ENCODE results near the gene SLC22A23. TPM values are rescaled to one million over a fixed set of nuclear protein-coding genes. Genes with fewer than 3 reads are reported as not detected.
A peak's percentile ranks its signal among the peaks of the same experiment; 100 is the strongest.

SLC22A23 gene
- total RNA-seq, 1 donor from 2014 or later: 19.2 TPM

DNA sequence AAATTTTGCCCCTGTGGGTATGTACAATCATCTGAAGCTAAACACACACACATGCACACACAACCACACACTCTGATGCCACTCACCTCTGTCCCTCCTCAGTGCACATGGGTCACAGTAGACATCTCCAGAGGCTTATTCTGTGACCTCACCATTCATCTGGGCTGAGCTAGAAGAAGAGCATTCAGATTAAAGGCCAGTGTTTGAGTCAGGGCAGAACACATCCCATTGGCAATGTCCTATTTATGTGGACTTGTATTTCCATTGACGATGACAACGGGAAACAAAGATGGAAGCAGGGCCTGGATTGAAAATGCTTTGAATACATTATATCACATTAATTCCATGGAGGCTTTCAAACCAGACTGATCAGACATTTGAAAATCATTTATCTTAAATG, 26.8 kb upstream of the SLC22A23 start:
- intact Hi-C loops (cut with DNase I): no loop called here

DNA sequence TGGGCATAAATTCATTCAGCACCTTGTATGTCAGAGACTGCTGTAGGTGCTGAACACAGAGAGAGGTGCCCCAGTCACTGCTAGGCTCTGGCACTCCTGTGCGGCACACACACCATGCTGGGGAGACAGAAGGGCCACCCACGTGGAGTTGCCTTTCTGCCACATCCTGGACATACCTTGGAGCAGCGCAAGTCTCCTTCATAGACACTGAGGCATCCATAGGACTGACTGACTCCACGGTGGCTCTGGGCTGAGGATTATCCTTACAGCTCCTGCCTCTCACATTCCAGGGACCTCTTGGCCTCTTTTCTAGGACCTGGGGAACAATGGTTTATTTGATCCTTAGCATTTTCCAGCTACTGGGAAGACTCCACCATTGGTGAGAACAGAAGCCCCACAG, 26.0 kb upstream of the SLC22A23 start:
- ATAC-seq (no peak), DNase-seq (no peak)
- H3K4me1 ChIP-seq: no peaks in the 10 kb centered on the region
- intact Hi-C loops (cut with DNase I): no loop called here
- no peaks in the 10 kb centered on the region for H3K9me3 ChIP-seq
- H3K27ac ChIP-seq: no peak overlapping the region
- TF ChIP-seq, protein P1, sequence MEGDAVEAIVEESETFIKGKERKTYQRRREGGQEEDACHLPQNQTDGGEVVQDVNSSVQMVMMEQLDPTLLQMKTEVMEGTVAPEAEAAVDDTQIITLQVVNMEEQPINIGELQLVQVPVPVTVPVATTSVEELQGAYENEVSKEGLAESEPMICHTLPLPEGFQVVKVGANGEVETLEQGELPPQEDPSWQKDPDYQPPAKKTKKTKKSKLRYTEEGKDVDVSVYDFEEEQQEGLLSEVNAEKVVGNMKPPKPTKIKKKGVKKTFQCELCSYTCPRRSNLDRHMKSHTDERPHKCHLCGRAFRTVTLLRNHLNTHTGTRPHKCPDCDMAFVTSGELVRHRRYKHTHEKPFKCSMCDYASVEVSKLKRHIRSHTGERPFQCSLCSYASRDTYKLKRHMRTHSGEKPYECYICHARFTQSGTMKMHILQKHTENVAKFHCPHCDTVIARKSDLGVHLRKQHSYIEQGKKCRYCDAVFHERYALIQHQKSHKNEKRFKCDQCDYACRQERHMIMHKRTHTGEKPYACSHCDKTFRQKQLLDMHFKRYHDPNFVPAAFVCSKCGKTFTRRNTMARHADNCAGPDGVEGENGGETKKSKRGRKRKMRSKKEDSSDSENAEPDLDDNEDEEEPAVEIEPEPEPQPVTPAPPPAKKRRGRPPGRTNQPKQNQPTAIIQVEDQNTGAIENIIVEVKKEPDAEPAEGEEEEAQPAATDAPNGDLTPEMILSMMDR (IDR thresholded peaks at IDR 0.05): no peak
- H3K27me3 ChIP-seq: peaks cover 7% of the 10 kb centered on the region
- H3K36me3 ChIP-seq: no peaks in the 10 kb centered on the region
- H3K4me3 ChIP-seq: no peak overlapping the region

More for the DNA sequence above, 26.8 kb upstream of the SLC22A23 start:
- Histone ChIP-seq H3K27ac (no peak overlapping the region), H3K27me3 (peaks cover 7% of the 10 kb centered on the region), H3K36me3 (no peaks in the 10 kb centered on the region), H3K4me1 (no peaks in the 10 kb centered on the region), H3K9me3 (no peaks in the 10 kb centered on the region), H3K4me3 (no peak overlapping the region)
- DNase-seq (no peak), ATAC-seq (no peak)
- TF ChIP-seq, protein P1 (IDR thresholded peaks at IDR 0.05): no peak

DNA sequence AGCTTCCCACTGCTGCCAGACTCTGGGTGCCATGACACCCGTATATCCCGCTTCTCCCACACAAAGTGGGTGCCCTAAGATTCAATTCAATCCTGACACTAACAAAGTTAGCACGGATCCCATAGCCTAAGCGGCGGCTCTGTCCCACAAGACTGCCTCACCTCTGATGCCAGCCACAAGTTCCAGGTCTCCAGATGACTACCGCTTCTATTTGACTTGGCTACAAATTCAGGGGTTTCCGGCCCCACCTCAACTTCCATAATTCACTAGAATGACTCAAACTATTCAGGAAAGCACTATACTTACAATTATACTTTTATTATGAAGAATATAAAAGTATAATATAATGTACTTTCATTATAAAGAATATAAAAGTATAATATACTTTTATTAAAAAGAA, 24.8 kb upstream of the SLC22A23 start:
- TF ChIP-seq, protein P1 (IDR thresholded peaks at IDR 0.05): no peak
- intact Hi-C loops (cut with DNase I): no loop called here
- DNase-seq (no peak), ATAC-seq (no peak)
- no peak overlapping the region for H3K4me3 ChIP-seq
- peaks cover 7% of the 10 kb centered on the region for H3K27me3 ChIP-seq
- H3K36me3 ChIP-seq: no peaks in the 10 kb centered on the region
- H3K27ac ChIP-seq: no peak overlapping the region
- H3K9me3 ChIP-seq: no peaks in the 10 kb centered on the region
- H3K4me1 ChIP-seq: no peaks in the 10 kb centered on the region

DNA sequence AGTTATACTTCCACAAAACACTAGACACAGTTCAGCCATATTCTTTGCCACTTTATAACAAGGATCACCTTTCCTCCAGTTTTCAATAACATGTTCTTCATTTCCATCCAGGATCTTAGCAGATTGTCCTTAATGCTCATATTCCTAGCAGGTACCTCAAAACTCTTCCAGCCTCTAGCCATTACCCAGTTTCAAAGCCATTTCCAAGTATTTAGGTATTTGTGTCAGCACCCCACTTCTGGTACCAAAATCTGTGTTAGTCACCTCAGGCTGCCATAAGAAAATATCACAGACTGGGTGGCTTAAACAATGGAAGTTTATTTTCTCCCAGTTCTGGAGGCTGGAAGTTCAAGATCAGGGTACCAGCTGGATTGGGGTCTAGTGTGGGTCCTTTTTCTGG, 23.2 kb upstream of the SLC22A23 start:
- H3K36me3 ChIP-seq: no peaks in the 10 kb centered on the region
- ATAC-seq (no peak), DNase-seq (no peak)
- intact Hi-C loops (cut with DNase I): no loop called here
- no peaks in the 10 kb centered on the region for H3K9me3 ChIP-seq
- H3K4me1 ChIP-seq: no peaks in the 10 kb centered on the region
- TF ChIP-seq, protein P1 (IDR thresholded peaks at IDR 0.05): no peak
- H3K27ac ChIP-seq: no peak overlapping the region
- no peak overlapping the region for H3K4me3 ChIP-seq
- peaks cover 7% of the 10 kb centered on the region for H3K27me3 ChIP-seq

DNA sequence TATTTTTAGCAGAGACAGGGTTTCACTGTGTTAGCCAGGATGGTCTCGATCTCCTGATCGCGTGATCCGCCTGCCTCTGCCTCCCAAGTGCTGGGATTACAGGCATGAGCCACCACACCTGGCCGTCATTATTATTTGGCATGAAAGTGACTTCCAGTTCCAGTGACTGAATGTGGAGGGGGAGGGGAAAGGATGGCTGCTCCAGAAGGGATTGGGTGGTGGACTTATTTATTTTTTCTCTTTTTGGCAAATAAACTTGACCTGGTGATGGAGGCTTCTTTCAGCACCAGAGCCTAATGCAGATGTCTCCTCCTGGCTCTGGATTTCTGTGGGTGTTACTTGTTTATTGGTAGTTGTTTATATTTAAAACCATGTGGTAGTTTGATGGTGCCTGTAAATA, 16.9 kb upstream of the SLC22A23 start:
- Histone ChIP-seq H3K4me1 (no peaks in the 10 kb centered on the region), H3K4me3 (no peak overlapping the region), H3K27ac (no peak overlapping the region), H3K27me3 (no peaks in the 10 kb centered on the region), H3K36me3 (no peaks in the 10 kb centered on the region), H3K9me3 (no peaks in the 10 kb centered on the region)
- intact Hi-C loops (cut with DNase I): no loop called here
- no peak for ATAC-seq
- DNase-seq: no peak
- TF ChIP-seq, protein P1 (IDR thresholded peaks at IDR 0.05): no peak

DNA sequence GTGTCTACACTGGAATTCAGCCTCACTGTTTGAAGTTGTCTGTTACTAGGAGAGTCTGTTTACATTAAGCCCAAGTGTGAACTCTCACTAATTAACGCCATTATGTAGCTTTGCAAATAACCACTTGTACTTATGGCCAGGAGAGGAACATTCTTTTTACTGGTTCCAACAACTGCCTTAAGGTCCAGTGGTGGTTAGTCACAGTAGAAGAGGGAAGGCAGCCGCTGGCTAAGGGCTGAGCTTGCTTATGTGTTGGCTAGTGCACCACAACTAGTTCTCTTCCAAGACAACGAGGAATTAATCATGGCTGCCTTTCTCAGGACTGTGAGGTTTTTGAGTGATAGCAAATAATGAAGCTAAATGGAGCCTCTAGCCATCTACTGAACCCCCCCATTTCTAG, 14.9 kb upstream of the SLC22A23 start:
- Histone ChIP-seq H3K9me3 (no peaks in the 10 kb centered on the region), H3K27me3 (no peaks in the 10 kb centered on the region), H3K36me3 (no peaks in the 10 kb centered on the region), H3K27ac (no peak overlapping the region), H3K4me3 (no peak overlapping the region), H3K4me1 (no peaks in the 10 kb centered on the region)
- TF ChIP-seq, protein P1 (IDR thresholded peaks at IDR 0.05): no peak
- ATAC-seq (peak; percentile 78), DNase-seq (no peak)
- intact Hi-C loops (cut with DNase I): no loop called here
